ENCODE measurements around the gene TBC1D16.

Gene TBC1D16, protein sequence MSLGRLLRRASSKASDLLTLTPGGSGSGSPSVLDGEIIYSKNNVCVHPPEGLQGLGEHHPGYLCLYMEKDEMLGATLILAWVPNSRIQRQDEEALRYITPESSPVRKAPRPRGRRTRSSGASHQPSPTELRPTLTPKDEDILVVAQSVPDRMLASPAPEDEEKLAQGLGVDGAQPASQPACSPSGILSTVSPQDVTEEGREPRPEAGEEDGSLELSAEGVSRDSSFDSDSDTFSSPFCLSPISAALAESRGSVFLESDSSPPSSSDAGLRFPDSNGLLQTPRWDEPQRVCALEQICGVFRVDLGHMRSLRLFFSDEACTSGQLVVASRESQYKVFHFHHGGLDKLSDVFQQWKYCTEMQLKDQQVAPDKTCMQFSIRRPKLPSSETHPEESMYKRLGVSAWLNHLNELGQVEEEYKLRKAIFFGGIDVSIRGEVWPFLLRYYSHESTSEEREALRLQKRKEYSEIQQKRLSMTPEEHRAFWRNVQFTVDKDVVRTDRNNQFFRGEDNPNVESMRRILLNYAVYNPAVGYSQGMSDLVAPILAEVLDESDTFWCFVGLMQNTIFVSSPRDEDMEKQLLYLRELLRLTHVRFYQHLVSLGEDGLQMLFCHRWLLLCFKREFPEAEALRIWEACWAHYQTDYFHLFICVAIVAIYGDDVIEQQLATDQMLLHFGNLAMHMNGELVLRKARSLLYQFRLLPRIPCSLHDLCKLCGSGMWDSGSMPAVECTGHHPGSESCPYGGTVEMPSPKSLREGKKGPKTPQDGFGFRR

DNA sequence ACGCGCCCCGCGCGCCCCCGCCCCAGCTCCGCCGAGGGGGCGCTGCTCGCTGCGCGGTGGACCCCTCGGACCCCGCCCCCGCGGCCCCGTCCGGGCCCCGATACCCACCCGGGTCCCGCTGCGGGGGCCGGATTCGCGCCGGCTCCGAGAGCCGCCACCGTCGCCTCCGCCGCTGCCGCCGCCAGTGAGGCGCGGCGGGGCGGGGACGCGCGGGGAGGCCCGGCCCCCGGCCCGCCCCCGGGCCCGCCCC lies at the start of gene TBC1D16:
Gene TBC1D16, minus strand, starts transcription at position 186 of the 250 bp plus-strand sequence. CDS start 22,325 bp downstream, outside the sequence.
- no peak for DNase-seq (ENCODE audit: extremely low read depth in 1 of 2, low read depth in 1 of 2)

DNA sequence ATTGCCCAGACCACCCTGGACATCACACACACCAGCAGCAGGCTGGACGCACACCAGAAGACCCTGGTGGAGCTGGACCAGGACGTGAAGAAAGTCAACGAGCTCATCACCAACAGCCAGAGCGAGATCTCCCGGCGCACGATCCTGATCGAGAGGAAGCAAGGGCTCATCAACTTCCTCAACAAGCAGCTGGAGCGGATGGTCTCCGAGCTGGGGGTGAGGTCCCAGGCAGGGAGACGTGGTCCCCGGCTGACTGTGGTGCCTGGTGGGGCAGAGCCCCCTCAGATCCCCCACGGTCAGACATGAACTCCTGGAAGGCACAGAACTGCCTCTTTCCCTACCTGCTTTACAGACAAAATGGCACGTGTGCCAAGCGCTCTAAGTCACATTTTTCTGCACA lies 49.1 kb upstream of the TBC1D16 start:
- no peak for DNase-seq (ENCODE audit: extremely low read depth in 1 of 2, low read depth in 1 of 2)

DNA sequence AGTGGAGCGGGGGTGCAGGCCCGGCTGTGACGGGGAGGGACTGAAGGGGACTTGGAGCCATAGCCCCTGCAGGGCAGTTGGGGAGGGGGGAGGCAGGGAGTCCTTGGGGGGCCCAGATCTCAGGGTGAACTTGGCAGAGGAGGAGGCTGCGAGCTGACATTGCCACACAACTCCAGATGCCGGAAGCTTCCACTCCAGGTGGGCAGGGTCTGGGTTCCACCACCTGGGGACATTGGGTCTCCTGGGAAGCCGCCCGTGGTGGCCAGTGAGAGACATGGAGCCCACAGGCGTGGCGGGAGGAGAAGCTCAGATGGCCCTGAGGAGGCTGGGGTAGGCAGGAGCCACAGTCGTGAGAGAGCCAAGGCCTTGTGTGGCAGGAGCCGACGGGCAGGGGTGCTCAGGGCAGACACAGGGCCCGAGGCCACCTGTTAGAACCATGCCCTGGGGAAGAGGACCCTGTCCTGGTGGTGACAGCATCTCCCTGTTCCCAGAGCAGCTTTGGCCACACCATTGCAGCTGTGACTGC lies 47.5 kb upstream of the TBC1D16 start:
- DNase-seq (ENCODE audit: extremely low read depth in 1 of 2, low read depth in 1 of 2), result no peak

DNA sequence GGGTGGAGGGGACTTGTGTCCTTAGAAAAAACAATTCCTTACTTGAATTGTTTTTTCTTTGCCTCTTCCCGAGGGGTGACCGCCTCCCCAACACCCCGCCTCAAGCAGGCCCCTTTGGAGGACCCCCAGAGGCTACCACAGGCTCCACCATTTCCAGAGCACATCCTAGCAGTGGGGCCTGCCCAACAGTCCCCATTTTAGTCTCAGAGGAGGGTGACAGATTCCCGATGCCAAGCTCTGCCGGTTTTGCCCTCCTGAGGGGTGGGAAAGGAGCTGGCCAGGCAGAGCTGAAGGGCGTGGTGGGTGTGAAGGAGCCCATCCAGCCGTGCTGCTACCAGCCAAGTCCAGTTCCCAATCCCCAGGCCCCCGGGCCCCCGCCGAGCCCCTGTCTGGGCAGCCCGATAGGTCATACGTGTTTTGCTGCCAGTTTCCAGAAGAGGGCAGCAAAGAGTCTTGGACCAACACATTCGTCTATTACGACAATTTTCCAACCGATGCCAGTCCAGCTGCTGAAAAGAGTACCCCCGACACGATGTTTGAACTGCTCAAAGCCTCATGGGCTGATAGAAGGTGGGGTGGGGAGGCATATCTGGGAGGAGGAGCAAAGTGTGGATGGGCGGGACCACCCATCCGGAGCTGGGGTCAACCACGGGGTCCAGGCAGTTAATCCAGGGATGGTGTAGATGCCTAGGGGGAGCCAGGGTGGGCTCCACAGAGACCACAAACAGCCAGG lies 46.9 kb upstream of the TBC1D16 start:
- peak; percentile 21 to 26 for DNase-seq (ENCODE audit: extremely low read depth in 1 of 2, low read depth in 1 of 2)

DNA sequence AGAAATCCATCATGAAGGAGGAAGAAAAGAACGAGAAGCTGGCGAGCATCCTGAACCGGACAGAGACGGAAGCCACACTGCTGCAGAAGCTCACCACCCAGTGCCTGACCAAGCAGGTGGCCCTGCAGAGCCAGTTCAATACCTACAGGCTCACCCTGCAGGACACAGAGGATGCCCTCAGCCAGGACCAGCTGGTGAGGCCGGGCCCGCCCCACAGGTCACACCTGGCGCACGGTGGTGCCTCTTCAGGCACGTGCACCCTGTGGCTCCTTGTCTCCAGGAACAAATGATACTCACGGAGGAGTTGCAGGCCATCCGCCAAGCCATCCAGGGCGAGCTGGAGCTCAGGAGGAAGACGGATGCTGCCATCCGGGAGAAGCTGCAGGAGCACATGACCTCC lies 45.9 kb upstream of the TBC1D16 start:
- DNase-seq (ENCODE audit: extremely low read depth in 1 of 2, low read depth in 1 of 2), result no peak

DNA sequence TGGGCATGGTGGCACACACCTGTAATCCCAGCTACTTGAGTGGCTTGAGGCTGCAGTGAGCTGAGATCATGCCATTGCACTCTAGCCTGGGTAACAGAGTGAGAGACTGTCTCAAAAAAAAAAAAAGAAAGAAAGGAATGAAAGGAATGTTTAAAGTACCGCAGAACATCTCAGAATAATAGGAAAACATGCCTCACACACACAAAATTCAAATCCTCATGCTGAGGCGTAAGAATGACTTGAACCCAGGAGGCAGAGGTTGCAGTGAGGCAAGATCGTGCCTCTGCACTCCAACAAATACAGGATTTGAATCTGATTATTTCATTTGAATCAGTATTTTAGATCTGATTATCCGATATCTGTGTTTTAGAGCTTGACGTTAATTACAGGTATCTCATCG lies 44.4 kb upstream of the TBC1D16 start:
- no peak for DNase-seq (ENCODE audit: extremely low read depth in 1 of 2, low read depth in 1 of 2)

DNA sequence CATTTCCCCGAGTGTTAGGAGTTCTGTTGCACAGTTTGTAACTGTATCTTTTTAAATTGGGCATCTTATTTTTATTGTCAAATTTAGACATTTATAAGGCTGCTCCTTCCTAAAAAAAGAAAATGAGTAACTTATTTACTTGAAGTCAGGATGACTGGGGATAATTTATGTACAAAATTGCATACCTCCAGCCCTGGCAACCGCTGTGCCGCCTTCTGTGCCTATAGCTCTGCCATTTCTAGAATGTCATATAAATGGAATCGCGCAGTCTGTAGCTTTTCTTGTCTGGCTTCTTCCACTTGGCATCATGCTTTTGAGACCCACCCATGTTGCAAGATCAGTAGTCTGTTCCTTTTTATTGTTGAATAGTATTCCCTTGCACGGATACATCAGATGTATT lies 36.7 kb upstream of the TBC1D16 start:
- no peak for DNase-seq (ENCODE audit: extremely low read depth in 1 of 2, low read depth in 1 of 2)

DNA sequence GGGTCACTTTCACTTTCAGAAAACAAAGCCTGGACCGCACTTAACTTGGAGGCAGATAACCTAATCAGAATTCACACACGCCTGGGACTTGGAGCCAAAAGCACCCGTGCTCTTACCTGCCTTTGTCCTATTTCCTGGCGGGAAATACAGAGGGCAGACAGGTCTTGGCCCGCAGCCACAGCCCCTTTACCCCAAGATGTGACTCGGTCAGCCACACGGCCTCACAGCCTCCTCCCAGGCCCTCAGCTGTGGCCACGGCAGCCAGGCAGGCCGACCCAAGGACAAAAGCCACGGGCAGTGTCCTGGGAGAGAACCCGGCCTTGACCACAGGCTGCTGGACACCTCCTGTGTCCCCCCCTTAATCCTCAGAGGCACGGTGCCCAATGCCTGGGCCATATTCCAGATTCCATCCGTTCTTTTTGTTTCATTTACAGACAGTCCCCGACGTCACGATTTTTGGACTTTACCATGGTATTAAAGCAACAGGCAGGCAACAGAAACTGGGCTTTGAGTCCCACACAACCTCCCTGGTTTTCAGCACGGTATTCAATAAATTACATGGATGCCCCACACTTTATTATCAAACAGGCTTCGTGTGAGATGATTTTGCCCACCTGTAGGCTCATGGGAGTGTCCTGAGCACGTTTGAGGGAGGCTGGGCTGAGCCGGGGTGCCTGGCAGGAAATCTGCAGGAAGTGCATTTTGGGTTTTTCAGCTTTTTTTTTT lies 35.6 kb upstream of the TBC1D16 start:
- DNase-seq (ENCODE audit: extremely low read depth in 1 of 2, low read depth in 1 of 2), result no peak

DNA sequence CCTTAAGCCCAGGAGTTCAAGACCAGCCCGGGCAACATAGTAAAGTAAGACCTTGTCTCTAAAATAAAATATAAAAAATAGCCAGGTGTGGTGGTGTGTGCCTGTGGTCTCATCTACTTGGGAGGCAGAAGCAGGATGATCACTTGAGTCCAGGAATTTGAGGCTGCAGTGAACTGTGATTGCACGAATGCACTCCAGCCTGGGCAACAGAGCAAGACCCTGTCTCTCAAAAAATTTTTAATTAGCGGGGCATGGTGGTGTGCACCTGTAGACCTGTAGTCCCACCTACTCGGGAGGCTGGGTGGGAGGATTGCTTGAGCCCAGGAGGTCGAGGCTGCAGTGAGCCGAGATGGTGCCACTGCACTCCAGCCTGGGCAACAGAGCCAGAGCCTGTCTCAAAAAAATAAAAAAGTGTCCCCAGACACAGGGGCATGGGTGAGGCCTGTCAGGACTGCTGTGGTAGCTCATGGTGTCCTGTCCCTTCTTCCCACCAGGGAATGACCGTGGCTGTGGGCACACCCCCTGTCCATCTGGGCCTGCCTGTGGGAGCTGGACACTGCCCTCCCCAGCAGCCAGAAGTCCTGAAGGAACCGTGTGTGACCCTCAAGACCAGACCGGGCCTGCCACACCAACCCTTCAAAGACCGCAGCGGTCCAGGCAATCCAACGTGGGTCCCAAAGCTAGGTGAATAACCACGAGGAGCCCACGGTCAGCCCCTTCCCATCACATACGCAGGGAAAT lies 34.9 kb upstream of the TBC1D16 start:
- DNase-seq (ENCODE audit: extremely low read depth in 1 of 2, low read depth in 1 of 2), result no peak

DNA sequence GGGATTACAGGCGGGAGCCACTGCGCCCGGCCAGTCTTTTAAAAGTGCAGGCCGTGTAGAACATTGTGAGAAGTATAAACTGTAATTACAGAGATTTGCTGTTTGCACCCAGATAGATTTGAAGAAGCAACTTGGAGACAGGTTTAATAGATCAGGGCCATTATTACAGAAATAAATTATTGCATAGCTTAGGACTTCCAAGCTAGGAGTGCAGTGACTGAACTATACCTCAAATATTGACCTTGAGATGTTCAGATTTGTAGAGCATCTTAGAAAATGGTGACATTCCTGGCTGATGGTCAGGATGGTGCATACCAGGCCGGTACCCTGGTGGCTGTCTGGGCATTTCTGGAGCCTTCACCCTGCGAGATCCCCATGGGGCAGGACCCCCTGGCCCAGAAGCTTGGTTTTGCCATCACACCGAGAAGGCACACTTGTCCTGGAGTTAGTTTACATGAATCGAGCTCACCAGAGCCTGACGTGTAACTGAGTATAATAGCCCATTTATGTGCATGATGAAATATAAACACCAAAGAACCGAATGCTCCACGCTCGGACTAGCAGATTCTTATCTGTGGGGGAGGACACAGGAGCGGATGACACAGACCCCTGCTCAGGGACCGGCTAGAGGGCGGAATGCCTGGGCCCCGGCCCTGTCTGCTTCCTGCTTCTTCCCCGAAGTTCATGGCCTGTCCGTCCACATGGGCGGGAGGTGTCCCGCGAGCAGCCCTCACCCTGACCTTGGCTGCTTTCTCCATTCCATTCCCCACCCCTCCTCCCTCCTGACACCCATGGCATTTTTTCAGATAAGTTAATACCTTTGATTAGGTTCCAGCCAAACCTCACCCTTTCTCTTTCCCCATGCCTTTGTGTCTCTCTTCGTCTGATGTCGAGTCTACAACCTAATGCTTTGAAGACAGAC lies 32.9 kb upstream of the TBC1D16 start:
- no peak for DNase-seq (ENCODE audit: extremely low read depth in 1 of 2, low read depth in 1 of 2)

DNA sequence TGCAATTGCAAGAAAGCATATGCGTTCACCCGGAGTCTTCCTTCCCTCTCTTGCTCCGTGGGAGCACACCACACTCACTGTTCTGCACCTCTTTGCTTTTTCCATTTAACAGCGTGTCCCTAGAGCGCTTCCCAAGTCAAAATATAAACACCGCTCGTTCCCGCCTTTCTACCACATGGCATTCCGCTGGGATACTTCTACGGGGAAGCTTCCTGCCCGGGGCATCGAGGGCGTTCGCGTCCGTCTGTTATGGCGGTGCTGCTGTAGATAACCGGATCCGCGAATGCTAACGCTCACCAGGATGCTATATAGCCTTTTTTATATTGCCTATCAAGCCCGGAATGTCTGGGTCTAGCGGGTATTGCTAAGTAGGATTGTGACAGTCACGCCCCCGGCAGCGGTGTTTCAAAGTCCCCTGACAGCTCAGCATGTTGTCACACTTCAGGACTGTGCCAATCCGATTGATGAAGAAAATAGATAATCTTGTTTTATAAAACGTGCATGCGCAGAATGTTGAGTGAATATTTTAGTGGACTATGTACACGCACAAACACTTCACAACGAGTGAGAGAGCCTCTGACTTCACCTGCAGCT lies 31.8 kb upstream of the TBC1D16 start:
- no peak for DNase-seq (ENCODE audit: extremely low read depth in 1 of 2, low read depth in 1 of 2)

DNA sequence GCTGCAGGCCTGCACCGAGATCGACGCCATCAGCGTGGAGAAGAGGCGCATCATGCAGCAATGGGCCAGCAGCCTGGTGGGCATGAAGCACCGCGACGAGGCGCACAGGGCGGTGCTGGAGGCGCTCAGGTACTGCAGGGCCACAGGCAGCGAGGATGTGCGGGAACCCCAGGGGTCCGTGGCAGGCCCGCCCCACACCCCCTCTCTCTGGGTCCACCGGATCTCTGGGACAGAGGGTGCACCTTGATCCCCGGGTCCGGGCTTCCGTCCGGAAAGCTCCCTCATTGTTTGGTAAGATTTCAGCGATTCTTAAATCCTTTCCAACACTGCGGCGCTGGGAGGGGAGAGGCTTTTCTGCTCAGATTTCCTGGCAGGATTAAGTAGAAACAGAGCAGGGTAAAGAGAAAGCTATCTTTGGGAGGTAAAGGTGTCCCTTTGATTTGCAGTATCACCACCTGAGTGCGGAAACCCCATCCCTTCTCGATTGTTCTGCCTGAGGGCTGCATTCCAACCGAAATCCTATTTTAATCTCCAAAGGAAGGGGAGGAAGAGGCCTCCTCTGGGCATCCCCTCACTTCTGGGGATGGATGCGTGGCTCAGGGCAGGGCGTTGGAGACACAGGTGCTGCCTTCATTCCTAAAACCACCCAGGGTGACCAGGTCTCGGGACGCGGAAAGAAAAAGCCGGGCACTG lies 30.0 kb upstream of the TBC1D16 start:
- DNase-seq (ENCODE audit: extremely low read depth in 1 of 2, low read depth in 1 of 2), result no peak

DNA sequence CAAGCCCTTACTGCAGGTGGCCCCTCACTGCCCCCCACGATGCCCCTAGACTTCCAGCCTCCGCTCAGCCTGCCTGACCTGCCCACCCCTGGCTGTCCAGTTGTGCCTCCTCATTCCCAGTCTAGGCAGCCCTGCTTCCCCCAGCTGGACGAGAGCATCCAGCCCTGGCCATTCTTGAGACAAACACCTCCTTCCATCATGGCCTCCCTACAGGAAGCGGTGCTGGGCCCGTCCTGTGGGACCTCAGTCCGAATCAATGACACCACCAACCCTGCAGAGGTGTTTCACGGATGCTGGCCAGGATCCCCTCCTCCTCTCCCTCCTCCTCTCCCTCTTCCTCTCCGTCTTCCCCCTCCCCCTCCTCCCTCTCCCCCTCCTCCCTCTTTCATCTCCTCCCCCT lies 29.0 kb upstream of the TBC1D16 start:
- no peak for DNase-seq (ENCODE audit: extremely low read depth in 1 of 2, low read depth in 1 of 2)

DNA sequence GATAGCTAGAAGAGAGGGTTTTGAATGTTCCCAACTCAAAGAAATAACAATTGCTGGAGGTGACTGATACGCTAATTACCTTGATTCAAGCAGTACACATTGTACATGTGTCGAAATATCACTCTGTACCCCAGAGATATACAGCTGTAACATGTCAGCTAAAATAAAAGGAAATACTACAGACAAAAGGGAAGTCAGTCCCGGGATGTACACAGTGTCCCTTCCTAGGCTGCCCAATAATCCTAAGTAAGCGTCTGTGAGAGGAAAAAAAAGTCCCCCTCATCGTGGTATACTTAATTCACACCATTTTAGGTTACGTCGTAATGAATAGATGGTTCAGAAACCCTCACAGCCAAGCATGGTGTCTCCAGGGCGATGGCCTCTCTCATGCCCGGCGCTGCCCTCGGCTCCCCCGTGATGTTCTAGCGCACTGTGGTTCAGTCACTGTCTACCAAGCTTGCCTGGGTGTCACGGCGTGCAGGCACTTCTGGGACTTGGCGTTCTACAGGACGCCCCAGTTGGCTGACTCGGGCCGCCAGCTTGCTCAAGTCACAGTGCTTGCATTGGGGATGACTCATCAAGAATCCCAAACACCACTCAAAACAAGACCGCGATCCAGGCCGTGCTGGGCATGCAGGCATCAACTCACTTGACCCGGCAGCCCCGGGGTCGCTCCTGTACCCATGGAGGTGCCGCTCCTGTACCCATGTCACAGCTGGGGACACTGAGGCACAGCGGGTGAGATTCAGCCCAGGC lies 28.3 kb upstream of the TBC1D16 start:
- no peak for DNase-seq (ENCODE audit: extremely low read depth in 1 of 2, low read depth in 1 of 2)

DNA sequence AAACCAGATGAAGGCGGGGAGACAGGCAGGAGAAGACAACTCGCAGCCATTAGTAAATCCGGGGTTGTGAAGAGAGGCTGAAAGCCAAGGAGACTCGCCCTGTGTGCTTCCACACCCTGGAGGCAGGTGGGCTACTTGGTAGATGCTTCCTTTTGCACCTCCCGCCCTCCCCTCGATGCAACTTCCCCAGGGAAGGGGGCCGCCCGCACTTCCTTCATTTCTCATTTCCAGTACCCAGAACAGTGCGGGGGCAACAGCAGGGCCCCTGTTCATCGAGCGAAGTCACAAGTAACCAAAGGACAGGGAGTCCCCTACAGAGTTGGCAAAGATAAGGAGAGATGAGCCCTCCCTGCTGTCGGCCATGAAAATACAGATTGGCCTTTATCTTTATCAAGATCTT lies 25.7 kb upstream of the TBC1D16 start:
- DNase-seq (ENCODE audit: extremely low read depth in 1 of 2, low read depth in 1 of 2), result no peak

DNA sequence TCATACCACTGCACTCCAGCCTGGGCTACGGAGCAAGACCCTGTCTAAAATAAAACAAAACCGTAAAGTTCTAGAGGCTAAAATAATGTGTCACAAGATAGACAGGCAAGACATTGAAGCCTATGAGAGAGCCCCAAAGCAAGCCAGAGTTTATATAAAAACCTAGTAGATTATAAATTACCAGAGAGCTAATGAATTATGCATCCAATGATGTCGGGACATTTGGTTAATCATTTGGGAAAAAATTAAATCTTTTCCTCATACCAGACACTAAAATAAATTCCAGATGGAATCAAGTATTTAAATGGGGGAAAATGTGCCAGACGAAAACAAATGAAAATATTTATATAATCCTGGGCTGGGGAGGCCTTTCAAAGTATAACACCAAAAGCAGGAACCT lies 25.0 kb upstream of the TBC1D16 start:
- no peak for DNase-seq (ENCODE audit: extremely low read depth in 1 of 2, low read depth in 1 of 2)

DNA sequence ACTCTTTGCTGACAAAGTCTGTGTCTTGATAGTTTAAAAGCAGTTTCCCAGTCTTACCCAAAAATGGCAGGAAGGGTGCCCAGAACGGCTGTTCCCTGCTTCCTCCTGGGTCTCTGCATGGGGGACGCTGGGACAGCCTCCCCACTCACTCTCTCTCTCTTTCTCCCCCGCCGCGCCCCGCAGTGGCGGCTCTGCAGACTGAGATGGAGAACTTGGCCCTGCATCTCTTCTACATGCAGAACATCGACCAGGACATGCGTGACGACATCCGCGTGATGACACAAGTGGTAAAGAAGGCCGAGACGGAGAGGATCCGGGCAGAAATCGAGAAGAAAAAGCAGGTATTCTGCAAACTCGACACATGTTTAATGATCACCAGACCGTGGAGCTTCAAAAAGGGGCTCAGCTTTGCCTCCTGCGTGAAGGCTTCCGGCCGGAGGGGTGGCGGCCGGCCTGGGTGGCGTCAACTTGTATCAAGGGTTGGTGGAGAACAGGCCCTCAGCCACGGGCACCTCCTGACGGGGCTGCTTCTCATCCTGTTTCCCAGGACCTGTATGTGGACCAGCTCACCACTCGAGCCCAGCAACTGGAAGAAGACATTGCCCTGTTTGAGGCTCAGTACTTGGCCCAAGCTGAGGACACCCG lies 22.8 kb upstream of the TBC1D16 start:
- no peak for DNase-seq (ENCODE audit: extremely low read depth in 1 of 2, low read depth in 1 of 2)

Data from stimulated activated CD8-positive, alpha-beta memory T cell treated with anti-CD3 and anti-CD28 coated beads, Interleukin-7, amount 100 ng/mL, for 48 hours (primary cell).